GM19395 (cell line): ENCODE data around the gene PWP1.
A peak's percentile ranks its signal among the peaks of the same experiment; 100 is the strongest.

Experiments used
- ATAC-seq: cut with Tn5 transposase; IDR thresholded peaks from one replicate; pipeline ENCODE4 v1.9.1; 2021; ENCODE audit warnings: mild to moderate bottlenecking, moderate library complexity; ENCODE audit not compliant: unreplicated experiment

Gene PWP1

DNA sequence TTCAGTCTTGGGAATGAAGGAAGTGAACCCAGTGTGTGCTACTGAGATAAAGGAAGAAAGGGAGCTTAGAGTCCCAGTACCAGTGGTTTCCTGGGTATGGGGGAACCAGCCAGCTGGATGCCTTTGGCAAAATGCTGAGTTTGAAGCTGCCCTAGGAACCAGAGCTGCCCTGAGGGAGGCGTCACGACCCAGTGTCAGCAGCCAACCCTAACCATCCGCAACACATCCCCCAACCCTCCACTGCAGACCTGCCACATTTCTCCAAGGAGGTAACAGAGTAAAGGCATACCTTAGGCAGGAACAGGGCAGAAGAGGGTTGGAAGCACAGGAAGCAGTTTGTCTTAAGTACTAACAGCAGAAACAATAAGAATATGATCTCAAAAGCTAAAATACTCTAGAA is 46.8 kb downstream of the PWP1 start:
- ATAC-seq = no peak

DNA sequence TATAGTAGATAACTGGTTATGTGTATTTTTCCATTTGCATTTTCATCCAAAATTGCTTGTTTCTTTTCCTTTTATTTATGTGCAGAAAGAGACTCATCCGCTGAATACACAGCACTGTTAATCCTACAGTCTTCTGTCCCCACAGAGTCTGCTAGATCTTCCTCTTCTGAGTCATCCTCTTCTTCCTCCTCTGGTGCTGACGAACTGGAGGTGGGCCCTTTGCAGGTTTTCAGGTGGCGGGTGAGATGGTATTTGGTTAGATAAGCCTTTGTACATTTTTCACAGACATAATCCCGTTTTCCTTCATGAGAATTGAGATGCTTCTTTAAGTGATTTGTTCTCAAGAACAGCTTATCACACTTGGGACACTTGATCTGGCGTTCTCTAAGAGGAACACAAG is 48.5 kb downstream of the PWP1 start:
- no peak for ATAC-seq

DNA sequence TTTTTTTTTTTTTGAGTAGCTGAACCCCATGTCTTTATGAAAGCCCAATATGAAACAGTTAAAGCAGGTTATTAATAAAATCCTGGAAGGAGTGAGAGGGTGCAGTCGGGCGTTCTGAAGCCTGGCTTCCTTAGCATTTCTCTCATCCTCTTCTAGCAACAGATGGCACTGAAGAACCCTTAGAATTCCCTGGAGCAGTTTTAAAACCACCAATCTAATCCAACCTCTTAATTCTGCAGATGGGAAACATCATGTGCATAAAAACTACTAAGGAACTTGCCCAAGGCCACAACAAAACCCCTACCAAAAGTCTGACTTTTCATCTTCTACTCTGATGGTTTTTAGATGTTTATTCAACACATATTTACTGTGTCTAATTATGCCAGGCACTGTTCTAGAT is 50.2 kb downstream of the PWP1 start:
- no peak for ATAC-seq

DNA sequence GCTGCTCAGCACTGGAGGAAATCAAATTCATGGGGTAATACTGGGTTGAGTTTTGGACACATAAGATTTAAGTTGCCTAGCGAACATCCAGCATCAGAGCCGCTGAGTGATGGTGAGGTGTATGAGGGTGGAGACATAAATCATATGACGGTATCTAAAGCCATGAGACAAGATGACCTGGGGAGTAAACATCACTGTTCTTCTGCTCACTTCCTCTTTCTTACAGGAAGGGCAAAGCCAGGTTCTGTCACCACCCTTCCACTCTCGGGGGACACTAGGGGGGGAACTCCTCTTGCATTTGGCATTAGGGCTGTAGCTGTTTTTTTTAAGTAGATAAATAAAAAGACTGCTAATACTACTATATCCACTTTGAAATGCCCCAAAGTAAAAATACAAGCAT is 51.3 kb downstream of the PWP1 start:
- peak; percentile 98 for ATAC-seq

DNA sequence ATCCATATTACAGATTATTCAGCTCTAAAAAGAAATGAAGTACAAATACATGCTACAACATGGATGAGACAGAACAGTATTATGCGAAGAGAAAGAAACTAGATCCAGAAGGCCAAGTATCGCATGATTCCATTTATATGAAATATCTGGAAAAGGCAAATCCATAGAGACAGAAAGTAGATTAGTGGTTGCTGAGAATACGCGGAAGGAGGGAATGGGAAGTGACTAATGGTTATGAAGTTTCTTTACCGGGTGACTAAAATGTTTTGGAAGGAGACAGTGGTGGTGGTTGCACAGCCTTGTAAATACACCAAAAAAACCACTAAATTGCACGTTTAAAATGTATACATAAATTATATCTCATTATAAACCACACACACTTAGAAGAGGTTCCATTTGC is 62.9 kb downstream of the PWP1 start:
- ATAC-seq = no peak

DNA sequence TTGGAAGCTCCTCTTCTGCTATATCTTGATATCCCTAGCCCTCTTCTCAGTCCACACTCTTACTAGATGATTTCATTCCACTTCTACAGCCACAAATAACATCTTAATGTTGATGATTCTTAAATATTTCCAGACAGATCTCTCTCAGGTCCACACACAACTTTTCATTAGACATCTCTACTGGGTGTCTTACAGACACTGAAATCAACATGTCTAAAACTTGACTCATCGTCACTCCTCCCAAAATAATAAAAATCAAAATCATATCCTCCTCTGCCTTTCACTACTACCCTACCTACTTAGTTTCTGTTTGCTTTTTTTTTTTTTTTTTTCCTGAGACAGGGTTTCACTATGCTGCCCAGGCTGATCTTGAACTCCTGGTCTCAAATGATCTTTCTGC is 63.5 kb downstream of the PWP1 start:
- no peak for ATAC-seq

DNA sequence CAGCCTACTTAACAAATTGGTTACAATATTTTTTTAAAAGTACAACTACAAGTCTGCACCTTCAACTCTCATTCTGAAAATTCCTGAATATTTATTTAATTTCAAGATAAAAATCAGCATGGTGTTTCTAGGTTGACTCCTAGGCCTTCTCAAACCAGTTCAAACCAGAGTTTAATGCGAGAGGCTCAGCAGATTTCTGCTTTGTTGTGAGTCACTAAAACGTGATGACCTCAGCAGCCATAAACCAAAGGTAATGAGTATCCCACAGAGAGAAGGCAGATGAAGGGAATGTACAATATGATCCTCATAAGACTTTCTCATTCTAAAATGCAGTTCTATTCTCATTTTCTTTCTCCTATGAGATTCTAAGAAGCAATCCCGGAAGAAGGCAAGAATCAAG is 73.8 kb downstream of the PWP1 start:
- ATAC-seq = no peak

DNA sequence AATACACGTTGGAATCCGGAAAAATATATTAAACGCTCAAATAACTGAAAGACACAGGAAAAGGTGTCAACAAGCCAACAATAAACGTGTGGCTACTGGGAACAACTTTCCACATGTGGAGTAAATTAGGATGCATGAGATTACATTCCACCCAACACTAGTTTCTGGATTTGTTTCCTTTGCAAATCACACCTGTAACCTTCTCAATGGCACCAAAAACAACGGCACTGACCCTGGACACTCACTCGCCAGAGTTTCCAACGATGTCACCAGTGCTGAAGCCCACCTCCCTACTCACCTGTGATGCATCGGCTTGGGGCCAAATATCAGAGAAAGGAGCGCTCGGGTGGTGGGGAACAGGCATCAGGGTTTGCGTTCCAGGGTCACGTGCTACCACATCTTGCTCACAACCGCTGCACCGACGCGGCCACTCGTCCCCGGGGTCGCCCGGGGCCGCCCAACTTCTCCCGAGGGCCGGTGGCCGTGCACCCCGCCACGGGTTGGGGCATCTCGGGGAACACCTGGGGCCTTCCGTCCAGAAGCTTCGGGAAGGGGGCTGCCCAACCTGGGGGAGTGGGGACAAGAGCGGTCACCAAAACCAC is 74.7 kb downstream of the PWP1 start:
- peak; percentile 28 for ATAC-seq

DNA sequence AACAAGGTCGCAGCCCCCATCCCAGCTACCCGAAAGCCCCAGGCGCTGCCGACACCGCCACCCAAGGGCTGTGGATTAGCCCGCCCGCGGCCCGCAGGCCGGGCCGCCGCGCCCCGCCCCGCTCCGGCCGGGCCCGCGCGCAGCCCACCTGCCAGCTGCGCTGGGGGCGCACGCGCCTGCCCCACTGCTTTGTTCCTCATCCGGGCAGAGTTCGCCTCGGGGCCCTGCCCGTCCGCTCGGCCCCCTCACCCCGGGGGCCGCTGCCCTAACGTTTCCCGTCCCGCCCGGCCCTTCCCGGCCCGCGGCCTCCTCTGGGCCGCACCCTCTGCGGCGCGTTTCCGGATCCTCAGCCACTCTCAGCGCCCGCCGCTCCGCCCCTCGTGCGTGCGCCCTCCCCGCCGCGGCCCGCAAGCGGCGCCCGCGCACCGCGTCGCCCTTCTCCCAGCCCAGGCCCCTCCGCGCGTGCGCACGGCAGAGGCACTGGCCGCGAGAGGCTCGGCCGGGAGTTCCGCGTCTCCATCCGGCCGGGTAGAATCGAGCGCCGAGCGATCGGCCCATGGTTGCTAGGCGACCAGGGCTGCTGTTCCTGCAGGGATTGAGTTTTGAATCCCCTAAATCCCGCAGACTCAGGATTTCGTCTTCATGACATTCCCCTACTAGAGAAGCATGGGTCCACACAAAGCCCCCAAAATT is 75.4 kb downstream of the PWP1 start, which contains the start of gene PRDM4:
PRDM4 (minus strand) TSS at position 329 of the 693 bp plus-strand sequence. CDS start 622 bp downstream, outside the sequence.
- ATAC-seq = peak; percentile 94

DNA sequence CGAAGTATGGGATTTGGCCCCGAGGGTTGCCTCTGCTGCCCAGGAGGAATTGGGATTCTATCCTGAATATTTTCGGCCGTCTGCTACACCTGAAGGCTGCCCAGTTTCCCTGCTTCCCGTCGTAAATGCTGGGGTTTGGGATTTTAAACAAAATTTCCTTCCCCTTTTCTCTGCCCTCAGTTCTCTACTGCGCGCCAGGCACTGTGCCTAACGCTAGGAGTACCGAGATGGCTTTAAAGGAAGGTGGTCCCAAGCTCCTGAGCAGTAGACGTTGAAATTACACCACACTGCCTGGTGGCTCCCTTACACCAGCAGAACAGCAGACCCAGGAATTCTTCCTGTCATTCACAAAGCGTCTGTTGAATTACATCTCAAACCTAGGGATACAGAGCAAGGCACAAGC is 75.9 kb downstream of the PWP1 start:
- ATAC-seq = peak; percentile 33
